NCI-H1436 (cell line): ENCODE measurements around the gene ZNF615.
"Not testable (repeated sequence)": the region's sequence is repeated elsewhere in the genome, so short reads cannot be mapped to it uniquely, and the experiment has no call there.

Experiments used
- DNase-seq: peaks from one replicate; lab custom pipeline; 2025; lab: John Stamatoyannopoulos, UW

The ZNF615 gene

DNA sequence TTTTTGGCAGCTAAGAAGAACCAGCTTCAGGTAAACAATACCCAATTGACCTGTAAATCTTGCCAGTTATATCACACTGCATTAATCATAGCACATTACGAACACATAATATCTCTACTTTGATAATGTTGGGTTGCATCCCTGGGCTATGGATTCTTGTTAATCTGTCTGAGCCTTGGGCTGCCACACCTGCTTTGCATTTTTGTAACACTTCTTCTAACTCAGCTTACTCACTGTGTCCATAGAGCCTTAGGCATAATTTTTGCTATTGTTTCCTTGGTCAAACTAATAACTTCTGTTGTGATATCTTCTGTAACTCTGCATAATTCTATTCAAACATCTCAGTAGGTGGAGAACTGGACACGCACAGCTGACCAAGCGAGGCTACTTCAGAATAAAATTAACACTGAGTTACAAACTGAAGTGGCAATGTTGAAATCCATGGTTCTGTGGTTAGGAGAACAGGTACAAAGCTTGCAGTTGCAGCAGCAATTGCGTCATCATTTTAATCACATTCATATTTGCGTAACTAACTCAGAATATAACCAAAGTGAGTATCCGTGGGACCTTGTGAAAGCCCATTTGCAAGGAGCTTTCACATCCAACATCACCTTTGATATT, 27.8 kb downstream of the ZNF615 start:
- DNase-seq = no peak

DNA sequence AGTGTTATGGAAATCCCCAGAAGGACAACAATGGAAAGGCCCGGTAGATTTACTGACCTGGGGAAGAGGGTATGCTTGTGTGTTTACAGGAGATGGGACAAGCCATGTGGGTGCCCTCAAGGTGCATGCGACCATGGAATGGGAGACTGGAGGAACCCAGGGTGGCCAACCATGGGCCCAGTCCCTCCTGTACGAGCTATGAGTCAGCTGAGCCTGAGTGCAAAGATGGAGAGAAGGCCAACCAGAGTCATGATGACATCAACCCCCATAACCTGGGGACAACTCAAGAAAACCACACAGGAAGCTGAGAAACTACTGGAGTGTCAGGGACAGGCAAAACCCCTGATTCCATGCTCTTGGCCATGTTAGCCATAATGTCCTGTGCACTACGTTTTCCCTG, 29.1 kb downstream of the ZNF615 start:
- no peak for DNase-seq

DNA sequence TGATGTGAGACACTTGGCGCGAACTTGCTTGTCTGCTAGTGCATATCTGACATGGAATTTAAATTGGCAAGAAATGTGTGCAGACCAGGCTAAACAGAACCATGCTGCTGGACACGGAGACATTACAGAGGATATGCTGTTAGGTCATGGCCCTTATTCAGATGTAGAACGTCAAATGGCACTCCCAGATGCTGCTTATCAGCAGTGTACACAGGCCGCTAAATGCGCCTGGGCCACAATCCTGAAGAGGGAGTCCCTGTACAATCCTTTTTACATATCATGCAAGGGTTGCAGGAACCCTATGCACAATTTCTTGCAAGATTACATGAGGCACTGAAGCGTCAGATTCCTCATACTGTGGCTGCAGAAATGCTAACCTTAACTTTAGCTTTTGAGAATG, 30.7 kb downstream of the ZNF615 start:
- DNase-seq = no peak

DNA sequence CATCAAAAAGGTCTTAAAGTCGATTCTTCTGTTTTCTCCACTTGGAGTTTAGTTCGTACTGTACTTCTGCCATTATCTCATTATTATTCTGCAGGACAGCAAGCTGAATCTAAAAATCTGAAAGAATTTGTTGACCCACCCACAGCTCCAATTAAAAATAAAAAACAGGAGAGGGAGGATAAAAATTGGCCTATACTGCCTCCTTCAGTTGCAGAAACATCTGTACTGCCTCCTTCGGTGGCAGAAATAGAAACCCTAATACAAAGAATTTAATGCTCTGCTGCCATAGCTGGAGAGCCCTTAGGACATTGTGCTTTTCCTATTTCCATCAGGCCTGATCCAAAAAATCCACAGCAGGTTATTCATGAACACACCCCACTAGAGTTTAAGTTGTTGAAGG, 31.2 kb downstream of the ZNF615 start:
- no peak for DNase-seq

DNA sequence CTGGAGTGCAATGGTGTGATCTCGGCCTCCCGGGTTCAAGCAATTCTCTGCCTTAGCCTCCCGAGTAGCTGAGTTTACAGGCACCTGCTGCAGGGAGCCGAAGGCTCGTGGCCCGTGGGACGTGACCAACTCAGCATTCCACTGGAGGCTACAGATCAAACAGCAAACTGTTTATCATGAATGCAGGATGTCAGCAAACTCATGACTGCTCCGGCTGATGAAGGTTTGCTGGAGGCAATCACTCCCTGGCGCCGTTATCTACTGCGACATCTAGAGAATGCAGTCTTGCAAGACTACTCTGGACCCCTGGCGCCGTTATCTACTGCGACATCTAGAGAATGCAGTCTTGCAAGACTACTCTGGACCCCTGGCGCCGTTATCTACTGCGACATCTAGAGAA, 32.2 kb downstream of the ZNF615 start:
- not testable (repeated sequence) for DNase-seq

DNA sequence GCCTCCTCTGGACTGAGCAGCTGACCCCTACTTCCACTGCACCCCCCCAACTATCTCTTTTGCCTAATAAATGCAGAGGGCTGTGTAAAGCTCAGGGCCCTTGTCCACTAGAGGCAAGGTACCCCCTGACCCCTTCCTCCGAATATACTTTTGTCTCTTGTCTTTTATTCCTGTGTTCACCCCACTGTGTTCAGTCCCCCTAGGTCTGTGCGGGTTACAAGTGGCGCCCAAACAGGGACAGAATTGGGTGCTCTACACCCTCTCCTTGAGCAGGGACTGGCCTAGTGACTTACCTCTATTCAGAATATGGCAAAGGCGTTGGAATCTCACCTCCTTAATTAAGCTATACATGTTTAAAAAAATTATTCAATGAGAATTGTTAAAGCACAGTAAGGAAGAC, 36.4 kb downstream of the ZNF615 start:
- no peak for DNase-seq

DNA sequence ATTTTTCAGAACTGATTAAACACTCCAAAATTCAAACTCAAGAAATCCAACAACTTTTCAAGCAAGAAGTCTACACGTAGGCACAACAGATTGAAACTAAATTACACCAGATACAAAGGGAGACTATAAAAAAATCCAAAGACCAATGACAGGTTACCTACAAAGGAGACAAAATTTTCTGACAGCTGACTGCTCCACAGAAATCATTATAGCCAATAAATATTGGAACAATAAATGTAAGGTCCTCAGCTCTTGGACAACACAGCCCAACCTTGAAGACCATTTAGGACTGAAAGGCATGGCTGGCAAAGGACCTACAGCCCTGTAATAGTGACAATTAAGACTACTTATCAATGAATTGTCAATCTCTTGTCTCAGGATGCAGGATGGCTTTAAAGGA, 37.3 kb downstream of the ZNF615 start:
- no peak for DNase-seq

DNA sequence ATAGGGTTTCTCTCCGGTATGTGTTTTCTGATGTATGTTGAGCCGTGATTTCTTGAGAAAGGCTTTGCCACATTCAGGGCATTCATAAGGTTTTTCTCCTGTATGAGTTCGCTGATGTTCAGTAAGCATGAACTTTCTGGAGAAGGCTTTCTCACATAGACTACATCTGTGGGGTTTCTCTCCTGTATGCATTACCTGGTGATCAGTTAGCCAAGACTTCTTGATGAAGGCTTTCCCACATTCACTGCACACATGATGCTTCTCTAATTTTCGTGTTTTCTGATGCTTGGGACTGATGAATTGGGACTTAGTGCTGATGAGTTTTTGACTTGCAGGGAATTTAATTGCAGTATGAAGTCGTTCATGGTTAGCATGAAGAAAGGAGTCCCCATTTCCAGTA, 42.4 kb downstream of the ZNF615 start:
- DNase-seq = no peak

DNA sequence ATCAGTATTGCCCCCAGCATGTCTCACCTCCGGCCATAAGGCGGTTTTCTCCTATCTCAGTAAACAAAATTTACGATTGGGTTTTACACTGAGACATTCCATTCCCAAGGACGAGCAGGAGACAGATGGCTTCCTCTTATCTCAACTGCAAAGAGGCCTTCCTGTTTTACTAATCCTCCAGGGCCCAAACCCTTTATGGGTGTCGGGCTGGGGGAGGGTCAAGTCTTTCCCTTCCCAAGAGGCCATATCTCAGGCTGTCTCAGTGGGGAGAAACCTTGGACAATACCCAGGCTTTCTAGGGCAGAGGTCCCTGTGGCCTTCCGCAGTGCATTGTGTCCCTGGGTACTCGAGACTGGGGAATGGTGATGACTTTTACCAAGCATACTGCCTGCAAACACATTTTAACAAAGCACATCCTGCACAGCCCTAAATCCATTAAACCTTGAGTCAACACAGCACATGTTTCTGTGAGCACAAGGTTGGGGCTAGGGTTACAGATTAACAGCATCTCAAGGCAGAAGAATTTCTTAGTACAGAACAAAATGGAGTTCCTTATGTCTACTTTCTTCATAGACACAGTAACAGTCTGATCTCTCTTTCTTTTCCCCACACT, 47.3 kb downstream of the ZNF615 start:
- not testable (repeated sequence) for DNase-seq

DNA sequence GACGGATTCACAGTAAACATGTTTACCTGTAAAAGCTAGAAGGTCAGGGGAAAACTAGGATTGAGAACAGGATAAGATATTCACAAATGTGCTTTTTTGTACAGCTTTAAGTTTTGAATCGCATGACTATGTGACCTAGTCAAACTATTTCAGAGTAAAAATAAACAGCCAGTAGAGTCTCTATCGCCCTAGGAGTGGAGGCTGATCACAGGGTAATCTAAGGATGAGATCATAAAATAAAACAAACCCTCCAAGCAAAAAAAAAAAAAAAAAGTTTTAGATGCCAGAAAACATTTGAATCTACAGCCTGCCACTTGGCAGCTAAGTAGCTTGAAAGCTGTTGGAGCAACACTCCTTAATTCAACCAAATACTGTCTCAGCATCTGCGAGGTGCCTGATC, 48.2 kb downstream of the ZNF615 start:
- DNase-seq = no peak

DNA sequence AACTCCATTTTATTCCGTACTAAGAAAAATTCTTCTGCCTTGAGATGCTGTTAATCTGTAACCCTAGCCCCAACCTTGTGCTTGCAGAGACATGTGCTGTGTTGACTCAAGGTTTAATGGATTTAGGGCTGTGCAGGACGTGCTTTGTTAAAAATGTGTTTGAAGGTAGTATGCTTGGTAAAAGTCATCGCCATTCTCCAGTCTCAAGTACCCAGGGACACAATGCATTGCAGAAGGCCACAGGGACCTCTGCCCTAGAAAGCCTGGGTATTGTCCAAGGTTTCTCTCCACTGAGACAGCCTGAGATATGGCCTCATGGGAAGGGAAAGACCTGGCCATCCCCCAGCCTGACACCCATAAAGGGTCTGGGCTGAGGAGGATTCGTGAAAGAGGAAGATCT, 50.2 kb downstream of the ZNF615 start:
- not testable (repeated sequence) for DNase-seq

DNA sequence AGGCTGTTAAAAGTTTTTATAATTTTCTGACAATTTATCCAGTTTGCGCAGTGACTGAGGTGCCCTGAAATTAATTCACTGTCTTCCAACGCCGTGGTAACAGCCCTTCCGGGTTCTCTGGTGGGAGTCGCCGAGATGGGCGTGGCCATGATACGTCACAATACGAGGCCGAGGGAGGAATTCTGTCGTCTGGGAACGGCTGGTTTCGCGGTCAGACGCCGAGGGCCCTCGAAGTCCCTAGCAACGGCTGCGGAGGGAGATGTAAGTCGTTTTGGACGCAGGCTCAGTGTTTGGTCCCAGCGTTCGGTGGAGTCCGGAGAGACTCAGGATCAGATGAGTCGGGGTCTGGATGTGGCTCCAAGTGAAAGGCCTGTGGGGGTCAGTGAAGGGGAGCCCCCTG, 59.0 kb downstream of the ZNF615 start:
- no peak for DNase-seq

DNA sequence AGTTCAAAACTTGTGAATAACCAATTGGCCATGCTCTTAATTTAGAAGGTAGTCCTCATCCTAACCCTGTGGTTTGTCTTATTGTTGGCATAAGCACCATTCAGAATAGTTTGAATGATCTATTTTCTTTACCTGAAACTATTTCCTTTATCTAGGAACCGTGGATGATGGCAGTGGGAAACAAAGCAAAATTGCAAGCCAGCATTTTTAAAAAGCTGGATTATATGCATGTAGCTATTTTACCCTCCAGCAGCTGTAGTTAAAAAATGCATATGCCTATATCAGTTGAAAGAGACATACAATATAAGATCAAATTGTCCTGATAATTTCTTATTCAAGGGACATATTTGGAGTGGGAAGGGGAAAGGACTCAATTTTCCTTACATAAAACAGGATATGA, 61.4 kb downstream of the ZNF615 start:
- no peak for DNase-seq

DNA sequence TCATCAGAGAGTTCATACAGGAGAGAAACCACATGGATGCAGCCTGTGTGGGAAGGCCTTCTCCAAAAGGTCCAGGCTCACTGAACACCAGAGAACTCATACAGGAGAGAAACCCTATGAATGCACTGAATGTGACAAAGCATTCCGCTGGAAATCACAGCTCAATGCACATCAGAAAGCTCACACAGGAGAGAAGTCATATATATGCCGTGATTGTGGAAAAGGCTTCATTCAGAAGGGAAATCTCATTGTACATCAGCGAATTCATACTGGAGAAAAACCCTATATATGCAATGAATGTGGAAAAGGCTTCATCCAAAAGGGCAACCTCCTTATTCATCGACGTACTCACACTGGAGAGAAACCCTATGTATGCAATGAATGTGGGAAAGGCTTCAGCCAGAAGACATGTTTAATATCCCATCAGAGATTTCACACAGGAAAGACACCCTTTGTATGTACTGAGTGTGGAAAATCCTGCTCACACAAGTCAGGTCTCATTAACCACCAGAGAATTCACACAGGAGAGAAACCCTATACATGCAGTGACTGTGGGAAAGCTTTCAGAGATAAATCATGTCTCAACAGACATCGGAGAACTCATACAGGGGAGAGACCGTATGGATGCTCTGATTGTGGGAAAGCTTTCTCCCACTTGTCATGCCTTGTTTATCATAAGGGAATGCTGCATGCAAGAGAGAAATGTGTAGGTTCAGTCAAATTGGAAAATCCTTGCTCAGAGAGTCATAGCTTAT, 63.0 kb downstream of the ZNF615 start:
- DNase-seq = no peak
